CD4-positive, alpha-beta T cell treated with Interleukin-12 subunit alpha and Interleukin-12 subunit beta, for 1 hour (primary cell): ENCODE measurements around the gene CADM1.

ENCODE experiments used
- DNase-seq: peaks from one replicate; pipeline ENCODE4 v3.0.0-alpha.2; 2020

Gene CADM1

DNA sequence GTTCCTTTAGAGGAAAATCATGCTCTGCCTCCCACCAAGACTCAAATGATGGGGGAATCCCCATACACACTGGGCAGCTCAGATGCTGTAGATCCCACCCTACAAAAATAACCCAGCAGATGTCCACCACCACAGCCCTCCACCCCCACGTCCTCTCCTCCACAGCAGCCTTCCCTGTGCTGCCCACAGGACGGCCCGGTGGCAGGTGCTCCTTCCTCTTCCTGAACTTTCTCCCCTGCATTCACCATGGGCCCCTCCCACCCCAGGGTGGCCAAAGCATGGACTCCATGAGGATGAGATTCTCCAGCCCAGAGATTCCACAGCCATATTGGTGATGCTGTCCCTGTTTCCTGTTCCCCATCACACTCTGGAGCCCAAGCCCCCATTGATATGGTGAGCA is 368.3 kb downstream of the CADM1 start:
- DNase-seq = no peak

- no peak for DNase-seq
Measured at GRCh38 chr11:115134926-115135325, 369.3 kb downstream of the CADM1 start.

GRCh38 chr11:115133475-115134209 is 370.6 kb downstream of the CADM1 start:
- DNase-seq = no peak

DNA sequence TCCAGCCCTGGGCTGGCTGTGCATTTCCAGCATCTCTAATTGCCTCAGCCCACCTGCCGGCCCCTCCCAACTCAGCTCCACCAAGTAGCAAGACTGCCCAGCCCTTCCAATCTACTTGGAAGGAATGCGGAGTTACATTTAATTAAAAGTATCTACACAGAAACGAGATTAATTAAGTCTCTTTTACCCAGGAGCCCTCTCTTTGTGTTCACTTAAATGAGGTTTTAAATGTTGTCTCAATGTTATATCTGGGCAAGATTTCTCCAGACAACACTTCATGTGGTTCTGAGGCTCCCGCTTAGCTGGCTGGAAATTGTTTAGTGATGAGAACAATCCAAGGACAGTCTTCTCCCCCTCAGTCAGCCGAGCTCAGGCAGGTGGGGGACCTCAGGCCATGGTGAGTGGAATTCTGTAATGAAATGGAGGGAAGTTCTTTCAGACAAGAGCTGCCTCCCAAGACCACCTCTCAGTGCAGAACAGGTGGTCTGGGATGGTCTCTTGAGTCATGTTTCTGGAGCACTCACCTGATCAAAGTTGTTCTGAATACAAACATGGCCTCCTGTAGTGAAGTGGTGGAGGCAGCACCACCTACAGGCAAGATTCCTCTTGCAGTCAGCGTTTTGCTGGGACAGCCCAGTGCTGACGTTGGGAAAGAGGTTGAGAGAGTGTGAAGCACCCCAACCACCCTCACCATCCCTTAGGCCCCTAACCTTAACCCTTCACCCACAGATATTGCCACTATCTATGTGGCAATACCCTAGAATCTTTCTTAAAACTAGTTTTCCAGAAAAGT is 371.6 kb downstream of the CADM1 start:
- peak; percentile 5 for DNase-seq

DNA sequence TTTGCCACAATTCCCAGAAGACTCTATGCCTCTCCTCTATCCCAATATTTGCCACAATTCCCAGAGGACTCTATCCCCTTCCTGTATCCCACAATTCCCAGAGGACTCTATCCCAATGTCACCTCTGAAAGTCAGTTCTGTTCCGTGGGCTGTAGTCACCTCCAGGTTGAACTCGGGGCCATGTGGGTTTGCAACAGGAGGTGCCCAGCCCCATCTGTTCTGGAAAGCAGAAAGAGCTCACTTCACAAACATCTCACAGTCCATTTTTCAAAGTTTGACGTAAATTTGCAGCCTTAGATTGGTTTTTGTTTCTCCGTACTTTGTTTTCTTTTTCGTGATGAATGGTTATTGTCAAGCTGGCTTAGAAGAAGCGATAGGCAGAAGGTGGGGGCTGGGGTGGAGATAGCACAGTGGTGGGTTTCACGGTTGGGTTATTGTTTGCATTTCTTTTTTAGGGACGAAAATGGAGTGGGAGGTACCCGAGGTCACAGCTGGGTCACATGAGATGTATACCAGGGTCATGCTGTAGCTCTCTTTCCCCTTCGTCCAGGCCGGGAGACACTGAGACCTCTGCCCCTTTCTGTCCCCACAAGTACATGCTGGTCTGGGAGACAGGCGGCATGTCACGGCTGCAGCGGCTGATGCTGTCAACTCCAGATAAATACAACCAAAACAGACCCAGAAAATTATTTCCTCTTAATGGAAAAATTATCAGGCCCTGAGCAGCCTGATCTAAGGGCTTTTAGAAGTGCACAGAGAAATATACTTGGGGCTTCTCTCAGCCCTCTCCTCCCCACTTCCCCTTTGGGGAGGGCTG is 374.5 kb downstream of the CADM1 start:
- DNase-seq = no peak

GRCh38 chr11:115128226-115128625 is 376.0 kb downstream of the CADM1 start:
- no peak for DNase-seq

DNA sequence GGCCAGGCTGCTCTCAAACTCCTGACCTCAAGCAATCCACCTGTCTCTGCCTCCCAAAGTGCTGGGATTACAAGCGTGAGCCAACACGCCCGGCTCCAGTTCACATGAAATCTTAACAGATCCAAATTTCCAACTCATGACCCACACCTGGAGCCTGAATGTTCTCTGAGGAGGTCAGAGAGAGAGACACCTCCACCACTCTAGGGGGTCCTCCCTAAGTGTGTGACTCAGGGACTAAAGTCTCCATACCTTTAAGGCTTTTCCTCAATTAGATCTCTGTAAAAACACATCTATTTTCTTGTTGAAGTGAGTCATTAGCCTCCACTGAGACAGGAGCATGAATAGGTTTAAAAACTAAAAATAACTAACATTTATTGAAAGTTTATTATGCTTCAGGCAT is 376.4 kb downstream of the CADM1 start:
- DNase-seq = no peak

DNA sequence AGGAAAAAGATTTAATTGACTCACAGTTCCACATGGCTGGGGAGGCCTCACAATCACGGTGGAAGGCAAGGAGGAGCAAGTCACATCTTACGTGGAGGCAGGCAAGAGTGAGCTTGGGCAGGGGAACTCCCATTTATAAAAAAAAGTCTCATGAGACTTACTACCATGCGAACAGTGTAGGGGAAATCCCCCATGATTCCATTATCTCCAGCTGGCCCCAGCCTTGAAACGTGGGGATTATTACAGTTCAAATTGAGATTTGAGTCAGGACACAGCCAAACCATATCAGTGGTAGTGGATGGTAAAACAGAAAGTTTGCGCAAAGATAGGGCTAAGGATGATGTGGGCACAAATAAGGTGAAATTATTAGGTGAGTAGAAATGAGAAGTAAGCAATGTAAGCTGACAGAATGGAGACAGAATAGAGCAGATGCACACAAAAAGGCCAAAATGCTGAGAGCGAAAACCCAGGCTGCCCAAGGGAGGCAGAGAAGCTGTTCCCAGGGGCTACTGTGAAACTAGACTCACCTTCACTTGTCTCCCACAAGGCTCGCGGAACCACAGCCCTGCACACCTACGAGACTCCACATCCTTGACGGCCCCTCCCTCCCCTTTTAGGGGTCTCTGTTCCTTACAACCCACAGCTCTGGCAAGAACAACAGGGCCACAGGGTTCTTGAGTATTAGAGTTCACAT is 377.6 kb downstream of the CADM1 start:
- DNase-seq = no peak

GRCh38 chr11:115126092-115126491 is 378.1 kb downstream of the CADM1 start:
- DNase-seq = no peak

DNA sequence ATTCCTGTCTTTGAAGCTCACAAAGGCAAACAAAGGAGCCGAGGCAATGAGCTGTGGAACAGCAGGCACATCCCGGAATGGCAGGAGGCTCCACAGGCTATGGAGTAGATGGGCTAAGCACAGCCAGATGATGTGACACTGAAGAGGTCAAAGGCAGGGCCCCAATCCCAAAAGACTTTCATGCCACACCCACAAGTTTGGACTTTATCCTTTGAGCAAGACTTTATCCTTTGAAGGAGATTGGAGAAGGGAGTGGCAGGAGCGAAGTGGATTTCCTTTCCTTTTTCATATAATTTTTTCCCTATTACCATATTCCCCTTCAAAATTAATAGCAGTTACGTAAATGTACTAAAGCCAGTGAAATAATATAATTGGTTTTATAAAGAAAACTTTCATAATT is 379.4 kb downstream of the CADM1 start:
- no peak for DNase-seq

GRCh38 chr11:115123641-115124040 is 380.6 kb downstream of the CADM1 start:
- no peak for DNase-seq

GRCh38 chr11:115122274-115122673 is 381.9 kb downstream of the CADM1 start:
- no peak for DNase-seq
